ENCODE measurements around the gene HDAC4.

- TF ChIP-seq POLR2A (IDR thresholded peaks at IDR 0.05) (no peak), EP300 (IDR thresholded peaks at IDR 0.05) (no peak)
Observed at GRCh38 chr2:239001794-239002193, 399.0 kb downstream of the HDAC4 start.
